COR-L47 (cell line): ENCODE data around the gene SPP1.
A peak's percentile ranks its signal among the peaks of the same experiment; 100 is the strongest.
"Not testable (repeated sequence)": the region's sequence is repeated elsewhere in the genome, so short reads cannot be mapped to it uniquely, and the experiment has no call there.

Experiments used
- DNase-seq: peaks from one replicate; lab custom pipeline; 2025; lab: John Stamatoyannopoulos, UW

SPP1 gene

GRCh38 chr4:87975466-87975865, at the start of gene SPP1:
Gene SPP1, plus strand, starts transcription at chr4:87975714. Its CDS starts 1,182 bp downstream, at chr4:87976896.
- DNase-seq = peak; percentile 75

GRCh38 chr4:87926554-87927098, 48.9 kb upstream of the SPP1 start:
- DNase-seq = no peak

GRCh38 chr4:87930629-87931028, 44.9 kb upstream of the SPP1 start:
- no peak for DNase-seq

GRCh38 chr4:87931932-87932331, 43.6 kb upstream of the SPP1 start:
- no peak for DNase-seq

GRCh38 chr4:87932718-87933141, 42.8 kb upstream of the SPP1 start:
- no peak for DNase-seq

- DNase-seq = no peak
These were observed 42.2 kb upstream of the SPP1 start for GRCh38 chr4:87933337-87933736.

- DNase-seq = no peak
These were observed 41.3 kb upstream of the SPP1 start for GRCh38 chr4:87934157-87934704.

- DNase-seq = no peak
These were observed 40.5 kb upstream of the SPP1 start for GRCh38 chr4:87934973-87935372.

GRCh38 chr4:87935954-87936353, 39.6 kb upstream of the SPP1 start:
- DNase-seq = not testable (repeated sequence)

GRCh38 chr4:87937523-87937922, 38.0 kb upstream of the SPP1 start:
- DNase-seq = no peak

GRCh38 chr4:87938746-87939145, 36.8 kb upstream of the SPP1 start:
- no peak for DNase-seq

- no peak for DNase-seq
These were observed 35.4 kb upstream of the SPP1 start for GRCh38 chr4:87939978-87940690.

GRCh38 chr4:87940809-87941208, 34.7 kb upstream of the SPP1 start:
- DNase-seq = not testable (repeated sequence)

- no peak for DNase-seq
These were observed 33.7 kb upstream of the SPP1 start for GRCh38 chr4:87941537-87942392.

- DNase-seq = no peak
These were observed 31.8 kb upstream of the SPP1 start for GRCh38 chr4:87943660-87944149.

- DNase-seq = no peak
These were observed 30.5 kb upstream of the SPP1 start for GRCh38 chr4:87944967-87945366.

GRCh38 chr4:87946766-87947165, 28.7 kb upstream of the SPP1 start:
- DNase-seq = no peak

GRCh38 chr4:87947381-87948160, 27.9 kb upstream of the SPP1 start:
- no peak for DNase-seq

- no peak for DNase-seq
These were observed 25.6 kb upstream of the SPP1 start for GRCh38 chr4:87949961-87950360.

- no peak for DNase-seq
These were observed 25.0 kb upstream of the SPP1 start for GRCh38 chr4:87950493-87950892.

GRCh38 chr4:87950936-87951511, 24.5 kb upstream of the SPP1 start:
- DNase-seq = no peak
